ENCODE data around the gene INSIG2.

INSIG2 gene

GRCh38 chr2:118102433-118103082 is 14.3 kb downstream of the INSIG2 start:
- no peak for DNase-seq

GRCh38 chr2:118103951-118104940 is 16.0 kb downstream of the INSIG2 start:
- DNase-seq = no peak

- DNase-seq = no peak
Observed at GRCh38 chr2:118105497-118105896, 17.2 kb downstream of the INSIG2 start.

GRCh38 chr2:118106926-118107325 is 18.7 kb downstream of the INSIG2 start:
- no peak for DNase-seq

GRCh38 chr2:118110310-118110709 is 22.0 kb downstream of the INSIG2 start:
- no peak for DNase-seq

- DNase-seq = no peak
Observed at GRCh38 chr2:118110991-118111390, 22.7 kb downstream of the INSIG2 start.

- DNase-seq = peak; percentile 68
Observed at GRCh38 chr2:118112771-118113334, 24.6 kb downstream of the INSIG2 start.

GRCh38 chr2:118114863-118115262 is 26.6 kb downstream of the INSIG2 start:
- DNase-seq = no peak

GRCh38 chr2:118115761-118116160 is 27.5 kb downstream of the INSIG2 start:
- no peak for DNase-seq

- no peak for DNase-seq
Observed at GRCh38 chr2:118118479-118118878, 30.2 kb downstream of the INSIG2 start.

GRCh38 chr2:118119158-118119727 is 31.0 kb downstream of the INSIG2 start:
- DNase-seq = no peak

- DNase-seq = peak; percentile 29
Observed at GRCh38 chr2:118119761-118120400, 31.6 kb downstream of the INSIG2 start.

GRCh38 chr2:118120401-118120780 is 32.1 kb downstream of the INSIG2 start:
- DNase-seq = no peak

- no peak for DNase-seq
Observed at GRCh38 chr2:118121101-118121500, 32.8 kb downstream of the INSIG2 start.

- no peak for DNase-seq
Observed at GRCh38 chr2:118121986-118122524, 33.8 kb downstream of the INSIG2 start.

- DNase-seq = no peak
Observed at GRCh38 chr2:118122594-118123281, 34.5 kb downstream of the INSIG2 start.

- peak; percentile 81 for DNase-seq
Observed at GRCh38 chr2:118123561-118124232, 35.4 kb downstream of the INSIG2 start.

GRCh38 chr2:118124288-118124891 is 36.1 kb downstream of the INSIG2 start:
- no peak for DNase-seq

GRCh38 chr2:118127250-118127649 is 39.0 kb downstream of the INSIG2 start:
- DNase-seq = no peak

- DNase-seq = no peak
Observed at GRCh38 chr2:118128826-118129225, 40.6 kb downstream of the INSIG2 start.

- DNase-seq = no peak
Observed at GRCh38 chr2:118130385-118130784, 42.1 kb downstream of the INSIG2 start.
